CD4-positive, alpha-beta T cell treated with Interleukin-17A for 1 hour (primary cell): ENCODE data around the gene GABRA5.
"Not testable (repeated sequence)": the region's sequence is repeated elsewhere in the genome, so short reads cannot be mapped to it uniquely, and the experiment has no call there.

Experiments
- DNase-seq: peaks from one replicate; pipeline ENCODE4 v3.0.0-alpha.2; 2020

The GABRA5 gene

GRCh38 chr15:26866298-26867199, at the start of gene GABRA5:
GABRA5 (plus strand) TSS chr15:26867062; CDS start chr15:26869249, 2,187 bp downstream.
- no peak for DNase-seq

GRCh38 chr15:26831191-26831590, 35.7 kb upstream of the GABRA5 start:
- DNase-seq = not testable (repeated sequence)

GRCh38 chr15:26831951-26832350, 34.9 kb upstream of the GABRA5 start:
- DNase-seq = no peak

DNA sequence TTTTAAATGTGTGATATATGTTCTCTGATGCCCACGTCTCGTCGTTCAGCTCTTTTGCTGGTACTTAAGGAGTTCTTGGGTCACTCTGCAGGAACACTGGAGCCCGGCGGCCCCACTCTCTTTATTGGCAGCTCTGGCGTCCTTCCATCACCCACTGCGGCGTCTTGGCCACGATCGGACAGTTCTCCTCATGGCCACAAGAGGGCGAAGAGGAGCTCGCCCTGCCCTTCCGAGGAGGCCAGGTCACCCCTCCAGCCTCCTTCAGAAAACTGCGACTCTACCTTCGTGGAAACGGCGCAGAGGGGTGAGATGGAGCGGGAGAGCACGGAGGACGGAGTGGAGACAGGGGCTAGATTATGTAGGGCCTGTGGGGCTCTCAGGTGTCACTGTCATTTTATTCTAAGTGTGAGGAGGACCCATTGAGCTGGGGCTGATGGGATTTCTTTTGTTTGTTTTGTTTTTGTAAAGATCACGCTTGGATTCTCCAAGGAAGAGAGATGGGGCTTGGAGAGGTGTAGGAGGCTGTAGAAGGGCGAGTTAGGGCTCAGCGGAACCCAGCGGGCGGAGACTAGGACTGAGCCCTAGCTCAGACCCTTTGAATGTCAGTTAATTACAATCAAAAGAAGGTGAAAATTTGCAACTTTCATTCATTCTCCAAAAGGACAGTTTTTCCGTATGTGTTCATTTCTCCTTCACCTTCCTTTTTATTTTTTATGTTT, 28.0 kb upstream of the GABRA5 start:
- no peak for DNase-seq

DNA sequence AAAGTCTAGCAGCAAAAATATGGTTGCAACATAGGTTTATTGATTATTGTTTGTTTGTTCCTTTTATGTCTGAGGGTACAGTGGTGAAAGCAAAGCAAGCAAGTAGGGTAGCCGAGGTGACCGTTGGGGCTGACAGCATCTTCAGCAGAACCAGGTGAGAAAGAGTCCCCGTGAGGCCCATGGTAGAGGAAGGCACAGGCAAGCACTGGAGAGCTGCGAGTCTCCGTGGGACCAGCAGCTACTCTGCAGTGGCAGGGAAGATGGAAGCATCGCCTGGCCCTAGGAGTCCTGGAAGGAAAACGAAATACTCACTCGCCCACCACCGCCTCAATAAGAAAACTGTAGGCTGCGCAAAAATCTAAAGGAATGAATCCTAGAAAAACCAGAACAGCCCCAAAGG, 25.3 kb upstream of the GABRA5 start:
- DNase-seq = no peak

DNA sequence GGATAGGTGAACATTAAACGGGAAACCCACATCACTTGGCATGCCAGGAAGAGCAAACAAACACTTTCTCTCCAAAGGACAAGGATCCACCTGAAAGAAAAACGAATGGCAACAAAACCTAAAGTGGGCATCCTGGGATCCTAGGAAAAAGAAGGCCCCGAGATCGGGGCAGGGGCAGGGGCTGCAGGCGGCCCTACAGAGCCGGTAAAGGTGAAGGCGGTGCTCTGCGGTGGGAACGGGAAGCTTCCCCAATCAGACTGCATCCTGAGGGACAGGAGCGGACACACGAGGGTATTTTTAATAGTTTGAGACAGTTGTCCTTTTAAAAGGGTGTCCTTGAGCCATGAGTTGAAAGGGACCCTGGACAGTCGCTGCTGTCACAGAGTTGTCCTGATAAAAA, 24.9 kb upstream of the GABRA5 start:
- no peak for DNase-seq

DNA sequence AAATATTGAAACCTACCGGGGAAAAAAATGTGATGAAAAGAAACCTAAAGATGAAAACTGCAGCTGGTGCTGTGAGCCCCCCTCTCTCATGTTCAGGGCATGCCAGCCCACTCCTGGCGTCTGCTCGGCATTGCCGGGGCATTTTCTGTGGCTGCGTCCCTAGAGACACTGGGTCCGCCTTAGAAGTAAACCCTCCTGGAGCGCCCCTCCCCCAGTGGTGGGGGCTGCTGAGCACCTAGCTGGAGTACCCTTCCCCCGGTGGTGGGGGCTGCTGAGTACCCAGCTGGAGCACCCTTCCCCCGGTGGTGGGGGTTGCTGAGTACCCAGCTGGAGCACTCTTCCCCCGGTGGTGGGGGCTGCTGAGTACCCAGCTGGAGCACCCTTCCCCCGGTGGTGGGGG, 24.5 kb upstream of the GABRA5 start:
- no peak for DNase-seq

GRCh38 chr15:26844901-26845300, 22.0 kb upstream of the GABRA5 start:
- DNase-seq = no peak

GRCh38 chr15:26848498-26848897, 18.4 kb upstream of the GABRA5 start:
- DNase-seq = no peak

- DNase-seq = no peak
Observed at GRCh38 chr15:26850161-26850560, 16.7 kb upstream of the GABRA5 start.

- DNase-seq = no peak
Observed at GRCh38 chr15:26852980-26853379, 13.9 kb upstream of the GABRA5 start.

GRCh38 chr15:26854435-26854834, 12.4 kb upstream of the GABRA5 start:
- no peak for DNase-seq

- no peak for DNase-seq
Observed at GRCh38 chr15:26864664-26865191, 2.1 kb upstream of the GABRA5 start.

GRCh38 chr15:26867200-26868007, 542 bp downstream of the GABRA5 start:
- DNase-seq = no peak

DNA sequence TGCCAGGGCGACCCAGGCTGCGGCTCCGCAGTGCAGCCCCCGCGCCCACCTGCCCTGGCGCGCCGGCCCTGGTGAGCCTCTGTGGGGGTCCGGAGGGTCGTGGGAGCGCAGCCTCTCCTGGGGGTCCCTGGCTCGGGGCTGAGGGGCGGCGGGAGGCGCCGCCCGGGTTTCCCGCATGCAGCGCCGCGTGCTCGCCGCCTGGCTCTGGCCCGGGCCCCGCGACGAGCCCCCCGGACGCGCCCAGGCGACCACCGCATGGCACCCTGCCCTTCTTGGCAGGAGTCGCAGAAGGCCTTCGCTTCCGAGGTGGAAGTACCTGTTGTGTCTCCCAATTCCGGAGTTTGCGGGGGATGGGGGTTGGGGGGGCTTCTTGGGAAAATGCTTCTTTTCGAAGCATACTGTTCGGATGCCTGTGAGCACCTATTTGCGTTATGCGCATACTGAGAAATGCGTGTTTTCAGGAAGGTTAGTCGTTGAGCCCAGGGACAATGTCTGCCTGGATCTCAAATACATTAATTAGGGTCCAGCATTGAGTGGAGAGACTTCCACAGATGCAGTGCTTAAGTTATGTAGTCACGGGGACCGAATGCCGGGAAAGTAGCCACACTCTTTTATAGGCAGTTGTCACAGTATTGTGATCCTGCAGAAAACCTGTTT, 1.3 kb downstream of the GABRA5 start:
- no peak for DNase-seq

DNA sequence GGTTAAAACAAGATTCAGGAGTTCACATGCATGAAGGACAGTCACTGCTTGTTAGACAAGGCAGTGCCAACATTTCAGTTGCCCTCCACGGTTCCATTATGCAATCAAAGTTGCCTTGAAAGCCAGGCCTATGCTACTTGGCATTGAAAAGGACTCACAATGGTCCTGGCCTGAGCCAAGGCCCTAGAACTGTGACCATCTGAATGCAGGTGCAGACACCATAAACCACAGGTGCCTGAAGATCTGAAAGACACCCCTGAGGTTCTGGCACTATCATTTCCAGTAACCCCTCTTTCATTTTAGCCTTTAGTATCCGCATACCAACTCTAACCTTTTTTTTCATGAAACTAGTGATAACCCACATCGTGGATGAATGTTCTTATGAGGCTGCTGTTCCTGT, 2.8 kb downstream of the GABRA5 start:
- DNase-seq = no peak

GRCh38 chr15:26870346-26870745, 3.5 kb downstream of the GABRA5 start:
- no peak for DNase-seq

DNA sequence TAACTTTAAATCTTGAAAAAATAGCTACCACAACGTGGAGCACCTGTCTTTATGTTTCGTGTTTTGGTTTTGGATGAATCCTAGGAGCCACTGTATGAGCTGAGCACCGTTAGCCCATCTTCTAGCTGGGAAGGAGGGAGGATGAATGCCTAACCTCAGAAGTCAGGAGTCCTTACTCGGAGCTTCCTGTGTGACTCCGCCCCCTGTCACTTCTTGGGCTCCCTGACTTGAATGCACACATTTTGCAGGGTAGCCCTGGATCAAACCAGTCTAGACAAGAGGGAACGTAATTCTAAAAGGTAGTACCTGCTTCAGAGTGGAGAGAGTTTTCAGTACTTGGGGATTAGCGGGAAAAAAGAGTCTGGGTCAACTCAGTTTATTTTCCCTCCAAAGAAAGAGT, 5.3 kb downstream of the GABRA5 start:
- no peak for DNase-seq

DNA sequence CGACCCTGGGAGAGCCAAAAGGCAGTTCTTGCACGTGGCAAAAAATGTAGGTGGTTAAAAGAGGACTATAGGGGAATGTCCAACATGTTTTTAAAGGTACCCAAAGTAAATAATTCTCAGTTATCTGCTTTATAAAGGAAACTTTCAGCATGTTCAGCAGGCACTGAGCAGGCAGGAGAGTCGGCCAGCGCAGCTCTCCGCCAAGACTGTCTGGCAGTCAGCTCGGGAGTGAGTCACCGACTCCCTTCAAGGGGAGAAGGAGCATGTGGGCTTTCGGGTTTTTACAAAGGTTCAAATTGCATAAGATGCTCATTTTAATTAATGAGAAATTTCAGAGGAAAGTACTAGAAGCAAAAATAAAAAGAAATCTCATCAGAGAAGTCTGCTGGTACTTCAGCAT, 7.0 kb downstream of the GABRA5 start:
- DNase-seq = no peak

- DNase-seq = no peak
Observed at GRCh38 chr15:26874774-26875475, 8.1 kb downstream of the GABRA5 start.

DNA sequence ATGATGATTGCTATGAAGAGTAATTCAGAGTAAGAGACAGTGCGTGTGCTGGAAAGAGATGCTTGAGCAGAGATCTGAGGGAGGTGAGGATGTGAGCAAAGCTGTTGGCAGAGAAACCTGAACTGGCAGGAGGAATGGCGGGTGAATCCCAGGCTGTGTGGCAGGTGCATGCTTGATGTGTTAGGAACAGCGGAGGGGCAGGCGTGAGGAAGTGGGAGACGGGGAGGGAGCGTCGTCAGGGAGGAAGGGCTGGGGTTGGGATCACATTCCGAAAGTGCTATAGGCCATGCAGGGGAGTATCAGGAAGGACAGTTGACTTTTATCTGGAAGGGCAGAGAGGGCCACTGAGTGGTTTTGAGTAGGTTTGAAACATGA, 8.6 kb downstream of the GABRA5 start:
- DNase-seq = no peak

DNA sequence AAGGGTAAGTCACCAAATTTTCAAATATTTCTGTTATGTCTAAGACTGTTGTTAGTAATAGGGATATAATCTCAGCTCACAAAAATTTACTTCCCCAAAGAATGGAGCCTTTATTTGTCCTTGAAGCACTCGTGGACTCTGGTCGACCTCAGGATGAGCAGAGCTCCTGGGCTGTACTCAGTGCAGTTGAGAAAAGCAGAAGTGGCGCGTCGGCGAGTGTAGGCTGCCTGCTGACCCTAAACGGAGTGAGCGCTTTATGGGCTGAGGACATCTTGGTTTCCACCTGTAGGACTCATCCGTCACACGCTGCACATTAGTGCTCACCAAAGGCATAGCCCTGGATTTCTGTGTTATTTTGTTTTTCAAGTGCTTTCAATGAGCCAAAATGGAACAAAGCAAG, 11.0 kb downstream of the GABRA5 start:
- no peak for DNase-seq
